ES-I3 (cell line): Measurements from ENCODE around the gene ABCC1.

ENCODE experiments used
- H3K36me3 ChIP-seq: 2 replicates; pipeline ENCODE4 v1.6.1; 2013; ENCODE audit warnings: mild to moderate bottlenecking, low read length, control low read depth, moderate library complexity; ENCODE audit not compliant: insufficient read depth
- H3K4me1 ChIP-seq: 2 replicates; pipeline ENCODE4 v1.6.1; 2013; ENCODE audit warnings: mild to moderate bottlenecking, control low read depth, low read length; ENCODE audit not compliant: insufficient read depth
- H3K9ac ChIP-seq: 2 replicates; pipeline ENCODE4 v1.6.1; 2013; ENCODE audit warnings: low read depth, mild to moderate bottlenecking, low read length, moderate library complexity
- H3K9me3 ChIP-seq: 2 replicates; pipeline ENCODE4 v1.6.1; 2013; ENCODE audit warnings: mild to moderate bottlenecking, low read length, moderate library complexity; ENCODE audit not compliant: control insufficient read depth, insufficient read depth

Gene ABCC1

GRCh38 chr16:16004314-16004749 is 54.9 kb downstream of the ABCC1 start:
- Histone ChIP-seq H3K9me3 (no peaks in the 10 kb centered on the region), H3K4me1 (no peaks in the 10 kb centered on the region), H3K9ac (no peak overlapping the region), H3K36me3 (peaks cover 3% of the 10 kb centered on the region; the same call in 1 of the 2 replicates)

DNA sequence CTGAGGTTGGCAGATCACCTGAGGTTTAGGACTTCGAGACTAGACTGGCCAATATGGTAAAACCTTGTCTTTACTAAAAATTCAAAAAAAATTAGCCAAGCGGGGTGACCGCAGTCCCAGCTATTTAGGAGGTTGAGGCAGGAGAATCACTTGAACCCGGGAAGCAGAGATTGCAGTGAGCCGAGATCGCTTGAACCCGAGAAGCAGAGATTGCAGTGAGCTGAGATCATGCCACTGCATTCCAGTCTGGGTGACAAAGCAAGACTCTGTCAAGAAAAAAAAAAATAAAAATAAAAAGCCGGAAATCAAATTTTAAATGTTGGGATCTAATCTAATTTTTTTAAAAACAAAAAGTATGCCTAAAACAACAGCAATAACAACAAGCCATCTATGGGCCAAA is 56.3 kb downstream of the ABCC1 start:
- Histone ChIP-seq H3K9ac (no peak overlapping the region), H3K9me3 (no peaks in the 10 kb centered on the region), H3K36me3 (peaks cover 3% of the 10 kb centered on the region; the same call in 1 of the 2 replicates), H3K4me1 (no peaks in the 10 kb centered on the region)

- Histone ChIP-seq H3K4me1 (no peaks in the 10 kb centered on the region), H3K36me3 (peaks cover 6% of the 10 kb centered on the region; the same call in 1 of the 2 replicates), H3K9me3 (no peaks in the 10 kb centered on the region), H3K9ac (no peak overlapping the region)
These were observed 57.2 kb downstream of the ABCC1 start for GRCh38 chr16:16006650-16007049.

DNA sequence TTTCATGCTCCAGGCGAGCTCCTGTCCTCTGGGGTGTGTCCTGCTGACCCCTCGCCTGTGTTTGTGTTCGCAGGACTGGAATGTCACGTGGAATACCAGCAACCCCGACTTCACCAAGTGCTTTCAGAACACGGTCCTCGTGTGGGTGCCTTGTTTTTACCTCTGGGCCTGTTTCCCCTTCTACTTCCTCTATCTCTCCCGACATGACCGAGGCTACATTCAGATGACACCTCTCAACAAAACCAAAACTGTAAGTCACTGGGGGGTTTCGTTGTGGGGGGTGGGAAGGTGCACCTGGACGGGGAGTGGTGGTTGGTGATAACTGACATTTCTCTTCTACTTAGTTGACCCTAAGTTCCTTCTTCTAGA is 58.3 kb downstream of the ABCC1 start:
- H3K9ac ChIP-seq = no peak overlapping the region
- no peaks in the 10 kb centered on the region for H3K4me1 ChIP-seq
- no peaks in the 10 kb centered on the region for H3K9me3 ChIP-seq
- peaks cover 6% of the 10 kb centered on the region; the same call in 1 of the 2 replicates for H3K36me3 ChIP-seq

DNA sequence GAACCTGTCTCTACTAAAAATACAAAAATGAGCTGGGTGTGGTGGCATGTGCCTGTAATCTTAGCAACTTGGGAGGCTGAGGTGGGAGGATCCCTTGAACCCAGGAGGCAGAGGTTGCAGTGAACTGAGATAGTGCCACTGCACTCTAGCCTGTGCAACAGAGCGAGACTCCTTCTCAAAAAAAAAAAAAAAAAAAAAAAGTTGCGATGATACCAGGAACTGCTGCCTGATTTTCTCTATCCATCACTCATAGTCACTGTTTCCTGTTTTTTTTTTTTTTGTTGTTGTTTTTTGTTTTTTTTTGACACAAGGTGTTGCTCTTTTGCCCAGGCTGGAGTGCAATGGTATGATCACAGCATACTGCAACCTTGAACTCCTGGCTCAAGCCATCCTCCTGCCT is 59.2 kb downstream of the ABCC1 start:
- H3K4me1 ChIP-seq = no peaks in the 10 kb centered on the region
- no peaks in the 10 kb centered on the region for H3K9me3 ChIP-seq
- peaks cover 6% of the 10 kb centered on the region; the same call in 1 of the 2 replicates for H3K36me3 ChIP-seq
- H3K9ac ChIP-seq = no peak overlapping the region

DNA sequence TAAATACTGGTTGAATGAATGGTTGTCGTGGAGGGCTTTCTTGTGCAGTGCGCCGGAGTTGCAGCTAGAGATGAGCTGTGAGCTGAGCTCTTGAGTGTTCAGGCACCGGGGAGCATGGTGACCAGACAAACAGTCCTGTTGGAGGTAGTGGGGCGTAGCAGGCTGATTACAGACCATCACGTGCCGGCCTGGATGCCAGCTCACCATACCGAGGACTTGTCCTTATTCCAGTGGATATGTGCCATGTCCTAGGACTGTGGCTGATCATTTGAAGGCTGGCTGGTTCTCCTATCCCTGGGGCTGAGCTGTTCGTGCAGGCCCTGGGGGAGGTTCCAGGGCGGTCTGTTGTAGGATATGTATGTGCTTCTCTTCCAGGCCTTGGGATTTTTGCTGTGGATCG is 60.0 kb downstream of the ABCC1 start:
- peaks cover 6% of the 10 kb centered on the region; the same call in 1 of the 2 replicates for H3K36me3 ChIP-seq
- no peak overlapping the region for H3K9ac ChIP-seq
- no peaks in the 10 kb centered on the region for H3K9me3 ChIP-seq
- no peaks in the 10 kb centered on the region for H3K4me1 ChIP-seq

- H3K9me3 ChIP-seq = no peaks in the 10 kb centered on the region
- H3K36me3 ChIP-seq = peaks cover 6% of the 10 kb centered on the region; the same call in 1 of the 2 replicates
- no peak overlapping the region for H3K9ac ChIP-seq
- no peaks in the 10 kb centered on the region for H3K4me1 ChIP-seq
These were observed 60.8 kb downstream of the ABCC1 start for GRCh38 chr16:16010194-16010593.

DNA sequence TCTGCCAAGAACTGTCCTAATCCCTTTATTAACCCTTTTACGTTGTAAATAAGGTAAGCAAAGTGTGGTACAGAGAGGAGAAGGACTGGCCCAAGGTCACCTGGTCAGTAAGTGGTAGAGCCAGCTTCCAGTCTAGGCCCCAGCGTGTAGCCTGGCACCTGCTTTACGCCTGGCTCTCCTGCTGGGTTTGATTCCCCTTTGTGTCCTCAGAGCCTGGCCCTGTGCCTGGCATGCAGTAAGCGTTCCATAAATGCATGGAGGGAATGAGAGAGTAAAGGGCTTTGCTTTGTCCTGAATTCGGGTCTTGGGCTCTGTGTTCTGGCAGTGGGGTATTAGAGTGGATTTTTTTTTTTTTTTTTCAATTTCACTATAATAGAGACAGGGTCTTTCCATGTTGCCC is 62.7 kb downstream of the ABCC1 start:
- H3K9ac ChIP-seq = no peak overlapping the region
- H3K4me1 ChIP-seq = no peaks in the 10 kb centered on the region
- H3K9me3 ChIP-seq = no peaks in the 10 kb centered on the region
- peaks cover 10% of the 10 kb centered on the region; the same call in 1 of the 2 replicates for H3K36me3 ChIP-seq

DNA sequence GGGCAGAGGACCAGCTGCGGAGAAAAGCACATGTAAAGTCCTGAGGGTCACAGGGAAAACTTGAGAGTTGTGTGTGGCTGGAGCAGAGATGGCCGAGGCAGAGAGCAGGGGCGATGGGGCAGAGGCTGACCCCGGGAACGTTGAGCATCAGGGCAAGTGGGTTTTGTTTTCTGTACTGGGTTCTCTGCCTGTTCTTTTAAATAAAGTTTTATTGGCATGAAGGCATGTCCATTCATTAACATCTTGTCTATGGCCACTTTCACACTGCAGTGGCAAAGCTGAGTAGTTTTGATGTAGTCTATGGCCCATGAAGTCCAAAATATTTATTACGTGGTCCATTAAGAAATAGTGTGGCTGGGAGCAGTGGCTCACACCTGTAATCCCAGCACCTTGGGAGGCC is 64.4 kb downstream of the ABCC1 start:
- peaks cover 10% of the 10 kb centered on the region; the same call in 1 of the 2 replicates for H3K36me3 ChIP-seq
- no peaks in the 10 kb centered on the region for H3K9me3 ChIP-seq
- no peak overlapping the region for H3K9ac ChIP-seq
- no peaks in the 10 kb centered on the region for H3K4me1 ChIP-seq

- no peaks in the 10 kb centered on the region for H3K9me3 ChIP-seq
- H3K4me1 ChIP-seq = no peaks in the 10 kb centered on the region
- peaks cover 7% of the 10 kb centered on the region; the same call in 1 of the 2 replicates for H3K36me3 ChIP-seq
- H3K9ac ChIP-seq = no peak overlapping the region
These were observed 65.2 kb downstream of the ABCC1 start for GRCh38 chr16:16014329-16015224.

DNA sequence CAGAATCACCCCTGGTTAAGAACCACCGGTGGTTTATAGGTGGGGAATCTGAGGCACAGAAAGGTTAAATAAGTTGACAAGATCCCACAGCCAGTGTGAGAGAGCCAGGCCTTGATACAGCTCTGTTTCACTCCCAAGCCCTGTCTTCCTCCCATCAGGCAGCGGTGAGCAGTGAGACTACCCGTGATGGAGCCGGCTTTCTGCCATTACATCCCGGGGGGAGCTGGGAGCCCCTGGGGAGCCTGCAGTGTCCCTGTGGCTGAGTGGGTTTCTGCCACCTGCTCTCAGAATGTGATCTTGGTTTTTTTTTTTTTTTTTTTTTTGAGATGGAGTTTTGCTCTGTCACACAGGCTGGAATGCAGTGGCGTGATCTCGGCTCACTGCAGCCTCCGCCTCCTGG is 66.4 kb downstream of the ABCC1 start:
- H3K36me3 ChIP-seq = peaks cover 10% of the 10 kb centered on the region; the same call in 1 of the 2 replicates
- no peak overlapping the region for H3K9ac ChIP-seq
- H3K9me3 ChIP-seq = no peaks in the 10 kb centered on the region
- no peaks in the 10 kb centered on the region; the same call in 1 of the 2 replicates for H3K4me1 ChIP-seq

DNA sequence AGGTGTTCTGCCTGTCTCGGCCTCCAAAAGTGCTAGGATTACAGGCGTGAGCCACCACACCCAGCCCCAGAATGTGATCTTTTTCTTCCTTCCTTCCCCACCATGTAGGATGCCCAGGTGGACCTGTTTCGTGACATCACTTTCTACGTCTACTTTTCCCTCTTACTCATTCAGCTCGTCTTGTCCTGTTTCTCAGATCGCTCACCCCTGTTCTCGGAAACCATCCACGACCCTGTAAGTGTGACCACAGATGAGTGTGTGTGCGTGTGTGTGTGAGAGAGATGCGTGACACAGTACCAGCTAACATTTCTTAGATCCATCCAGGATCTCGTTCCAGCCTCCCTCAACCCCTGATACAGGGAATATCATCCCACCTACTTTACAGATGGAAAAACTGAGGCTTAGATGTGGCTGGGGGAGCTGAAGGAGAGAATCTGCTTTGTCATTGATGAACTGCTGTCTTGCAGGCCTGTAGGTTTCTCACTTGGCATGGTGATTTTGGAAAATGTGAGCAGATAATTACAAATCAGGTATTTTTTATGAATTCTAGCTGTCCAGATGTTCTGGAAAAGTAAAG is 67.1 kb downstream of the ABCC1 start:
- peaks cover 6% of the 10 kb centered on the region; the same call in 1 of the 2 replicates for H3K4me1 ChIP-seq
- H3K9ac ChIP-seq = no peak overlapping the region
- H3K9me3 ChIP-seq = no peaks in the 10 kb centered on the region
- peaks cover 7% of the 10 kb centered on the region; the same call in 1 of the 2 replicates for H3K36me3 ChIP-seq

DNA sequence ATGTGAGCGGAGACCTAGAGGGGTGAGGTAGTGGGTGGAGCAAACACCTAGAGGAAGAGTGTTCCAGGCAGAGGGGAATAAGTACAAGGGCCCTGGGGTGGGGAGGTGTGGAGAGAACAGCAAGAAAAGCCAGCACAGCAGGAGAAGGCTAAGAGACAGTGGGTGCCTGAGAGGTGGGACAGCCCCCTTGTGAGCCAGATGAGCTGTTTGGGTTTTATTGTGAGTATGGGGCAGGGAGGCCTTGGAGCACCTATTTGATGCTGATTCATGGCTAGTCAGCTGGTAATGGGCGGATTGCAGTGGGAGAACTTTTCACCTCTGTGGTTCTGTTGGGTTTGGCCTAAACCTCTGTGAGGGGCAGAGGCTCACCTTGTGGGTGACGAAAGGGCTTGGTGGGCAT is 68.4 kb downstream of the ABCC1 start:
- H3K4me1 ChIP-seq = peaks cover 11% of the 10 kb centered on the region; the same call in 1 of the 2 replicates
- peaks cover 7% of the 10 kb centered on the region; the same call in 1 of the 2 replicates for H3K36me3 ChIP-seq
- no peak overlapping the region for H3K9ac ChIP-seq
- no peaks in the 10 kb centered on the region for H3K9me3 ChIP-seq

GRCh38 chr16:16018705-16019104 is 69.3 kb downstream of the ABCC1 start:
- Histone ChIP-seq H3K9me3 (no peaks in the 10 kb centered on the region), H3K4me1 (peaks cover 11% of the 10 kb centered on the region; the same call in 1 of the 2 replicates)

More at GRCh38 chr16:16018705-16019104, 69.3 kb downstream of the ABCC1 start:
- Histone ChIP-seq H3K36me3 (peaks cover 12% of the 10 kb centered on the region; the same call in 1 of the 2 replicates), H3K9ac (no peak overlapping the region)
